LNCAP (cell line): ENCODE results near the gene MED8.

Experiments
- TF ChIP-seq, protein P1 (sequence below): fragments of 450-650 bp; IDR thresholded peaks from 2 replicates; pipeline ENCODE4 v1.5.1; 2017; ENCODE audit warnings: mild to moderate bottlenecking

The MED8 gene

GRCh38 chr1:43420874-43421273, 31.3 kb upstream of the MED8 start:
- TF ChIP-seq, protein P1, sequence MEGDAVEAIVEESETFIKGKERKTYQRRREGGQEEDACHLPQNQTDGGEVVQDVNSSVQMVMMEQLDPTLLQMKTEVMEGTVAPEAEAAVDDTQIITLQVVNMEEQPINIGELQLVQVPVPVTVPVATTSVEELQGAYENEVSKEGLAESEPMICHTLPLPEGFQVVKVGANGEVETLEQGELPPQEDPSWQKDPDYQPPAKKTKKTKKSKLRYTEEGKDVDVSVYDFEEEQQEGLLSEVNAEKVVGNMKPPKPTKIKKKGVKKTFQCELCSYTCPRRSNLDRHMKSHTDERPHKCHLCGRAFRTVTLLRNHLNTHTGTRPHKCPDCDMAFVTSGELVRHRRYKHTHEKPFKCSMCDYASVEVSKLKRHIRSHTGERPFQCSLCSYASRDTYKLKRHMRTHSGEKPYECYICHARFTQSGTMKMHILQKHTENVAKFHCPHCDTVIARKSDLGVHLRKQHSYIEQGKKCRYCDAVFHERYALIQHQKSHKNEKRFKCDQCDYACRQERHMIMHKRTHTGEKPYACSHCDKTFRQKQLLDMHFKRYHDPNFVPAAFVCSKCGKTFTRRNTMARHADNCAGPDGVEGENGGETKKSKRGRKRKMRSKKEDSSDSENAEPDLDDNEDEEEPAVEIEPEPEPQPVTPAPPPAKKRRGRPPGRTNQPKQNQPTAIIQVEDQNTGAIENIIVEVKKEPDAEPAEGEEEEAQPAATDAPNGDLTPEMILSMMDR, result no peak

DNA sequence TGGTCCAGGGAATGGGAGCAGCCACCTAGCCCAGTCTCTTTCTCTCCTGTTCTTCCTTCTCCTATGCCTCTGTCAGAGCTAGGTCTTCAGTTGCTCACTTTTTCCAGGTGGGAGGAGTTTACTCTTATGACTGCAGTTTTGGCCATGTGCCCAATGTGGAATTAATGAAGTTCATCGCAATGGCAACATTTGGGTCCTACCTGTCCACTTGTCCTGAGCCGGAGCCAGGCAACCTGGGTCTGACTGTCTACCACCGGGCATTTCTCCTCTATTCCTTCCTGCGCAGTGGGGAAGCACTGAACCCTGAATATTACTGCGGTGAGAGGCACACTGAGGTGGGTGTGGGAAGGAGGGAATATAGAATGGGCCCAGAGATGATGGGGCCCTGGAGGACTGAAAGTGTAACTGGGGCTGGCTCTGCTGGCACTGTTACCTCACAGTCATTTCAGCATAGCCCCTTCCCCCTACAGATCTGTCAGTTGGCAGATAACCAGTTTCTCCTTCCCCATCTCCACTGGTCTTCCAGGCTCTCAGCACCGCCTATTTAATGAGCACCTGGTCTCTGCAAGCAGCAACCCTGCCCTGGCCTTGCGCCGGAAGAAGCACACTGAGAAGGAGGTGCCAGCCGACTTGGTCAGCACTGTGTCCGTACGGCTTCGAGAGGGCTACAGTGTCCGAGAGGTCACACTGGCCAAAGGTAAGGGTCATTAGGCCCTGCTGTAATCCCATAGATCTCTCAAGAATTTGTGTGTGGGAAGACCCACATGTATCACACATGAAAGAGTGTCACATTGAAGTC, 30.2 kb upstream of the MED8 start:
- TF ChIP-seq, protein P1, result no peak

DNA sequence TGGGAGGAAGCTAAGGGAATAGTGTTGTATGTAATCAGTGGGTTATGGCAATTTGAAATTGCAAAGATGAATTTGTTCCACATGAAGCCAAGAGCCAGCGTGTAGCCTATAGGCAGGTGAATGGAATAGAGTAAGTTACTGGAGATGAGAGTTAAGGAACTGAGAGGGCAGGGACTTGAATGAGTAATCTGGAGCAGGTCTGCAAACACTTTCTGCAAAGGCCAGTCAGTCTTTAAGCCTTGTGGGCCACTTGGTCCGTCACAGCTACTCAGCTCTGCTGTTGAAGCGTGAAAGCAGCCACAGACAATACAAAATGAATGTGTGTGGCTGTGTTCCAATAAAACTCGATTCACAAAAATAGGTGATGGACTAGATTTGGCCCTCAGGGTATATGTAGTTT, 29.3 kb upstream of the MED8 start:
- TF ChIP-seq, protein P1, result no peak

GRCh38 chr1:43415901-43416300, 26.3 kb upstream of the MED8 start:
- TF ChIP-seq, protein P1, result no peak

- TF ChIP-seq, protein P1, result peak; percentile 67
Measured at GRCh38 chr1:43414634-43415223, 25.1 kb upstream of the MED8 start.

- TF ChIP-seq, protein P1, result no peak
Measured at GRCh38 chr1:43410571-43410970, 21.0 kb upstream of the MED8 start.

DNA sequence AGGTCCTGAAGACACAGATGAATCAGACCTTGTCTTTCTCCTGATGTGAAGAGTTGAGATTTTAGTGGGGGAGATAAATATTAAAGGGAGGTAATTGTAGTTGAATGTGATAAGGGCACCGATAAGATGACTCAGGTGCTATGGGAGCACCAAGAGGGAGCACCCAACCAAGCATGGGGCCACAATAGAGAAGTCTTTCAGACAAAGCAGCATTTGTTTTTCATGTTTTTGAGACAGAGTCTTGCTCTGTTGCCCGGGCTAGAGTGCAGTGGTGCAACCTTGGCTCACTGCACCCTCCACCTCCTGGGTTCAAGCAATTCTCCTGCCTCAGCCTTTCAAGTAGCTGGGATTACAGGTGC, 16.3 kb upstream of the MED8 start:
- TF ChIP-seq, protein P1, result no peak
